Endometrium (tissue), 2 donors: ENCODE data around the gene PLB1.

Experiments used
- FAIRE-seq: peaks from 2 replicates; lab custom pipeline; 2012; peaks lifted over from hg19 to GRCh38; lab: Jason Lieb, UNC
- donor health status: control.
- donor health status: control.

Gene PLB1

GRCh38 chr2:28627722-28628480 is 132.0 kb downstream of the PLB1 start:
- no peak for FAIRE-seq

- no peak for FAIRE-seq
Observed at GRCh38 chr2:28628506-28628905, 132.6 kb downstream of the PLB1 start.

- no peak for FAIRE-seq
Observed at GRCh38 chr2:28628987-28629386, 133.1 kb downstream of the PLB1 start.

GRCh38 chr2:28629910-28630309 is 134.1 kb downstream of the PLB1 start:
- FAIRE-seq = no peak

- FAIRE-seq = no peak
Observed at GRCh38 chr2:28630341-28630740, 134.5 kb downstream of the PLB1 start.

- no peak for FAIRE-seq
Observed at GRCh38 chr2:28631514-28632206, 135.8 kb downstream of the PLB1 start.

- FAIRE-seq = no peak
Observed at GRCh38 chr2:28632791-28633190, 136.9 kb downstream of the PLB1 start.

- FAIRE-seq = no peak
Observed at GRCh38 chr2:28633204-28633603, 137.3 kb downstream of the PLB1 start.

GRCh38 chr2:28633746-28634145 is 137.9 kb downstream of the PLB1 start:
- FAIRE-seq = no peak

- no peak for FAIRE-seq
Observed at GRCh38 chr2:28635191-28635611, 139.3 kb downstream of the PLB1 start.

GRCh38 chr2:28636491-28636890 is 140.6 kb downstream of the PLB1 start:
- no peak for FAIRE-seq

- no peak for FAIRE-seq
Observed at GRCh38 chr2:28637066-28638047, 141.5 kb downstream of the PLB1 start.

GRCh38 chr2:28638102-28638501 is 142.2 kb downstream of the PLB1 start:
- no peak for FAIRE-seq

GRCh38 chr2:28639092-28639691 is 143.3 kb downstream of the PLB1 start:
- no peak for FAIRE-seq

GRCh38 chr2:28639836-28640235 is 144.0 kb downstream of the PLB1 start:
- no peak for FAIRE-seq

- FAIRE-seq = no peak
Observed at GRCh38 chr2:28640260-28640907, 144.5 kb downstream of the PLB1 start.

- FAIRE-seq = no peak
Observed at GRCh38 chr2:28640908-28641300, 145.0 kb downstream of the PLB1 start.

GRCh38 chr2:28642796-28643195 is 146.9 kb downstream of the PLB1 start:
- FAIRE-seq = no peak

GRCh38 chr2:28643327-28643726 is 147.5 kb downstream of the PLB1 start:
- FAIRE-seq = no peak

- FAIRE-seq = no peak
Observed at GRCh38 chr2:28643911-28644334, 148.1 kb downstream of the PLB1 start.

GRCh38 chr2:28644760-28645159 is 148.9 kb downstream of the PLB1 start:
- no peak for FAIRE-seq

GRCh38 chr2:28645553-28645952 is 149.7 kb downstream of the PLB1 start:
- FAIRE-seq = no peak
